GM23338 (cell line): ENCODE measurements around the gene GORAB. TPM values are rescaled to one million over a fixed set of nuclear protein-coding genes. Genes with fewer than 3 reads are reported as not detected.

Experiments used
- ATAC-seq: fragments of 200-7000 bp; cut with Tn5 transposase; 3 replicates; pipeline ENCODE4 v1.9.1; 2020
- DNase-seq: peaks from one replicate; pipeline ENCODE4 v3.0.0-alpha.2; 2015; ENCODE audit warnings: low spot score
- H2AFZ ChIP-seq: fragments of 200-600 bp; sonication (generic); 2 replicates; pipeline ENCODE4 v1.8.0; 2016; ENCODE audit warnings: antibody characterized with exemption, mild to moderate bottlenecking, moderate library complexity
- H3F3A ChIP-seq: fragments of 200-600 bp; sonication (generic); replicated peaks from 2 replicates; pipeline ENCODE4 v1.8.0; 2017; ENCODE audit warnings: antibody characterized with exemption, mixed run types, low read depth
- H3K27ac ChIP-seq: fragments of 200-600 bp; sonication (generic); 2 replicates; pipeline ENCODE4 v1.6.1; 2016; ENCODE audit warnings: low read depth
- H3K27me3 ChIP-seq: fragments of 200-600 bp; sonication (generic); 2 replicates; pipeline ENCODE4 v1.8.0; 2016; ENCODE audit warnings: mild to moderate bottlenecking, mixed run types, moderate library complexity; ENCODE audit not compliant: insufficient read depth
- H3K36me3 ChIP-seq: fragments of 200-600 bp; sonication (generic); 2 replicates; pipeline ENCODE4 v1.8.0; 2016; ENCODE audit warnings: mild to moderate bottlenecking; ENCODE audit not compliant: insufficient read depth
- H3K4me1 ChIP-seq: fragments of 200-600 bp; sonication (generic); 2 replicates; pipeline ENCODE4 v1.8.0; 2016; ENCODE audit warnings: mild to moderate bottlenecking, moderate library complexity; ENCODE audit not compliant: insufficient read depth
- H3K4me2 ChIP-seq: fragments of 200-600 bp; sonication (generic); 2 replicates; pipeline ENCODE4 v1.7.1; 2017; ENCODE audit warnings: mixed run types
- H3K4me3 ChIP-seq: fragments of 200-600 bp; sonication (generic); 2 replicates; pipeline ENCODE4 v1.6.1; 2016; ENCODE audit warnings: mixed run types
- H3K79me2 ChIP-seq: fragments of 200-600 bp; sonication (generic); replicated peaks from 2 replicates; pipeline ENCODE4 v1.8.0; 2017; ENCODE audit warnings: mild to moderate bottlenecking; ENCODE audit not compliant: insufficient read depth
- H3K9me2 ChIP-seq: fragments of 200-600 bp; sonication (generic); 2 replicates; pipeline ENCODE4 v1.8.0; 2017; ENCODE audit not compliant: insufficient read depth
- H4K20me1 ChIP-seq: fragments of 200-600 bp; sonication (generic); replicated peaks from 2 replicates; pipeline ENCODE4 v1.8.0; 2017; ENCODE audit warnings: mild to moderate bottlenecking; ENCODE audit not compliant: insufficient read depth
- H3K27ac Mint-ChIP-seq: 2 replicates; pipeline ENCODE4 v1.8.0; 2020; ENCODE audit warnings: inconsistent platforms, mild to moderate bottlenecking, moderate library complexity, mixed read lengths
- H3K27me3 Mint-ChIP-seq: 3 replicates; pipeline ENCODE4 v1.8.0; 2022; ENCODE audit warnings: low read depth, mild to moderate bottlenecking, moderate library complexity, mixed read lengths, inconsistent platforms; ENCODE audit not compliant: insufficient read depth, poor library complexity
- H3K36me3 Mint-ChIP-seq: 3 replicates; pipeline ENCODE4 v1.8.0; 2021; ENCODE audit warnings: low read depth, mild to moderate bottlenecking, inconsistent platforms, moderate library complexity, mixed read lengths
- H3K4me1 Mint-ChIP-seq: 3 replicates; pipeline ENCODE4 v1.8.0; 2020; ENCODE audit warnings: mild to moderate bottlenecking, inconsistent platforms, mixed read lengths
- H3K4me3 Mint-ChIP-seq: 3 replicates; pipeline ENCODE4 v1.8.0; 2021; ENCODE audit warnings: moderate library complexity, mild to moderate bottlenecking, inconsistent platforms, mixed read lengths
- H3K9me3 Mint-ChIP-seq: 3 replicates; pipeline ENCODE4 v1.8.0; 2020; ENCODE audit warnings: moderate library complexity, mild to moderate bottlenecking, inconsistent platforms, mixed read lengths
- polyA plus RNA-seq: library from polyadenylated mRNA; unstranded; fragments of >200 nt; fragmentation: Nextera tagmentation; extraction: Ambion mirVana; gene quantifications from 2 replicates; pipeline ENCODE4 v1.2.1, GENCODE V29; 2016
- total RNA-seq: library from RNA; depleted of rRNA; stranded (reverse); fragments of >200 nt; shearing (Covaris generic); gene quantifications from 2 replicates; pipeline ENCODE4 v1.2.3, GENCODE V29; 2014
- TF ChIP-seq, protein P1 (sequence below), 2 experiments: fragments of 200-600 bp in 1 of 2; sonication (generic) in 1 of 2; conservative IDR thresholded peaks; 2 replicates each; pipeline versions ENCODE4 v1.5.1 to v1.6.1; 2016 to 2017; ENCODE audit warnings: antibody characterized with exemption in 2 of 2, low read depth in 2 of 2, mild to moderate bottlenecking in 2 of 2, moderate library complexity in 1 of 2
- TF ChIP-seq, protein P2 (sequence below): fragments of 250-450 bp; sonication (Bioruptor Pico); IDR thresholded peaks from 2 replicates; pipeline ENCODE4 v1.5.0; 2020; ENCODE audit warnings: mild to moderate bottlenecking, moderate library complexity

The GORAB gene
- total and polyA plus RNA-seq, 2 experiments from 2014 or later, result 10.4 to 21.1 TPM

DNA sequence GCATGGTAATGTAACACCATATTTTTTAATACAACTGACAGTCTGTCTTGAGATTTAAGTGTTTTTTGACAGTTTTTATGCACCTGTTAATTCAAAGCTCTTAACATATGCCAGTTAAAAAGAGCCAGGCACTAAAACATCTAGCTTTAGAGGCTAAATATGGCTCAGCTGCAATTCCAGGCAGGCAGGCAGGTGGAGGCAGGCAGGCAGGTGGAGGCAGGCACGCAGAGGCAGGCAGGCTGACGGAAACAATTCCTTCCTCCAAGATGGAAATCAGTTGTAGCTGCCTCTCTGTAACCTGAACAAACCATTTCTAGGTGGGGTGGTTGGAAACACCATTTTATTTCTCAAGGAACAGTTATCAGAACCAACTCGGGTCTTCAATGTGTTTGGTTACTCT lies 51.2 kb downstream of the GORAB start:
- peaks cover 22% of the 10 kb centered on the region for H3K4me1 ChIP-seq
- no peak for DNase-seq
- Mint-ChIP-seq H3K9me3 (no peaks in the 10 kb centered on the region), H3K4me3 (no peak overlapping the region), H3K27ac (no peak overlapping the region), H3K4me1 (peaks cover 44% of the 10 kb centered on the region), H3K27me3 (peaks cover 11% of the 10 kb centered on the region), H3K36me3 (no peaks in the 10 kb centered on the region)
- H3K36me3 ChIP-seq, result no peaks in the 10 kb centered on the region
- H3K4me2 ChIP-seq, result no peak overlapping the region
- TF ChIP-seq, protein P1, sequence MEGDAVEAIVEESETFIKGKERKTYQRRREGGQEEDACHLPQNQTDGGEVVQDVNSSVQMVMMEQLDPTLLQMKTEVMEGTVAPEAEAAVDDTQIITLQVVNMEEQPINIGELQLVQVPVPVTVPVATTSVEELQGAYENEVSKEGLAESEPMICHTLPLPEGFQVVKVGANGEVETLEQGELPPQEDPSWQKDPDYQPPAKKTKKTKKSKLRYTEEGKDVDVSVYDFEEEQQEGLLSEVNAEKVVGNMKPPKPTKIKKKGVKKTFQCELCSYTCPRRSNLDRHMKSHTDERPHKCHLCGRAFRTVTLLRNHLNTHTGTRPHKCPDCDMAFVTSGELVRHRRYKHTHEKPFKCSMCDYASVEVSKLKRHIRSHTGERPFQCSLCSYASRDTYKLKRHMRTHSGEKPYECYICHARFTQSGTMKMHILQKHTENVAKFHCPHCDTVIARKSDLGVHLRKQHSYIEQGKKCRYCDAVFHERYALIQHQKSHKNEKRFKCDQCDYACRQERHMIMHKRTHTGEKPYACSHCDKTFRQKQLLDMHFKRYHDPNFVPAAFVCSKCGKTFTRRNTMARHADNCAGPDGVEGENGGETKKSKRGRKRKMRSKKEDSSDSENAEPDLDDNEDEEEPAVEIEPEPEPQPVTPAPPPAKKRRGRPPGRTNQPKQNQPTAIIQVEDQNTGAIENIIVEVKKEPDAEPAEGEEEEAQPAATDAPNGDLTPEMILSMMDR (conservative IDR thresholded peaks at IDR 0.05; ENCODE audit: low read depth in 2 of 2), result 0 out of 4 replicates have a peak, but pooled peaks of 1 of the 2 experiments have one; percentile 3
- TF ChIP-seq, protein P2, sequence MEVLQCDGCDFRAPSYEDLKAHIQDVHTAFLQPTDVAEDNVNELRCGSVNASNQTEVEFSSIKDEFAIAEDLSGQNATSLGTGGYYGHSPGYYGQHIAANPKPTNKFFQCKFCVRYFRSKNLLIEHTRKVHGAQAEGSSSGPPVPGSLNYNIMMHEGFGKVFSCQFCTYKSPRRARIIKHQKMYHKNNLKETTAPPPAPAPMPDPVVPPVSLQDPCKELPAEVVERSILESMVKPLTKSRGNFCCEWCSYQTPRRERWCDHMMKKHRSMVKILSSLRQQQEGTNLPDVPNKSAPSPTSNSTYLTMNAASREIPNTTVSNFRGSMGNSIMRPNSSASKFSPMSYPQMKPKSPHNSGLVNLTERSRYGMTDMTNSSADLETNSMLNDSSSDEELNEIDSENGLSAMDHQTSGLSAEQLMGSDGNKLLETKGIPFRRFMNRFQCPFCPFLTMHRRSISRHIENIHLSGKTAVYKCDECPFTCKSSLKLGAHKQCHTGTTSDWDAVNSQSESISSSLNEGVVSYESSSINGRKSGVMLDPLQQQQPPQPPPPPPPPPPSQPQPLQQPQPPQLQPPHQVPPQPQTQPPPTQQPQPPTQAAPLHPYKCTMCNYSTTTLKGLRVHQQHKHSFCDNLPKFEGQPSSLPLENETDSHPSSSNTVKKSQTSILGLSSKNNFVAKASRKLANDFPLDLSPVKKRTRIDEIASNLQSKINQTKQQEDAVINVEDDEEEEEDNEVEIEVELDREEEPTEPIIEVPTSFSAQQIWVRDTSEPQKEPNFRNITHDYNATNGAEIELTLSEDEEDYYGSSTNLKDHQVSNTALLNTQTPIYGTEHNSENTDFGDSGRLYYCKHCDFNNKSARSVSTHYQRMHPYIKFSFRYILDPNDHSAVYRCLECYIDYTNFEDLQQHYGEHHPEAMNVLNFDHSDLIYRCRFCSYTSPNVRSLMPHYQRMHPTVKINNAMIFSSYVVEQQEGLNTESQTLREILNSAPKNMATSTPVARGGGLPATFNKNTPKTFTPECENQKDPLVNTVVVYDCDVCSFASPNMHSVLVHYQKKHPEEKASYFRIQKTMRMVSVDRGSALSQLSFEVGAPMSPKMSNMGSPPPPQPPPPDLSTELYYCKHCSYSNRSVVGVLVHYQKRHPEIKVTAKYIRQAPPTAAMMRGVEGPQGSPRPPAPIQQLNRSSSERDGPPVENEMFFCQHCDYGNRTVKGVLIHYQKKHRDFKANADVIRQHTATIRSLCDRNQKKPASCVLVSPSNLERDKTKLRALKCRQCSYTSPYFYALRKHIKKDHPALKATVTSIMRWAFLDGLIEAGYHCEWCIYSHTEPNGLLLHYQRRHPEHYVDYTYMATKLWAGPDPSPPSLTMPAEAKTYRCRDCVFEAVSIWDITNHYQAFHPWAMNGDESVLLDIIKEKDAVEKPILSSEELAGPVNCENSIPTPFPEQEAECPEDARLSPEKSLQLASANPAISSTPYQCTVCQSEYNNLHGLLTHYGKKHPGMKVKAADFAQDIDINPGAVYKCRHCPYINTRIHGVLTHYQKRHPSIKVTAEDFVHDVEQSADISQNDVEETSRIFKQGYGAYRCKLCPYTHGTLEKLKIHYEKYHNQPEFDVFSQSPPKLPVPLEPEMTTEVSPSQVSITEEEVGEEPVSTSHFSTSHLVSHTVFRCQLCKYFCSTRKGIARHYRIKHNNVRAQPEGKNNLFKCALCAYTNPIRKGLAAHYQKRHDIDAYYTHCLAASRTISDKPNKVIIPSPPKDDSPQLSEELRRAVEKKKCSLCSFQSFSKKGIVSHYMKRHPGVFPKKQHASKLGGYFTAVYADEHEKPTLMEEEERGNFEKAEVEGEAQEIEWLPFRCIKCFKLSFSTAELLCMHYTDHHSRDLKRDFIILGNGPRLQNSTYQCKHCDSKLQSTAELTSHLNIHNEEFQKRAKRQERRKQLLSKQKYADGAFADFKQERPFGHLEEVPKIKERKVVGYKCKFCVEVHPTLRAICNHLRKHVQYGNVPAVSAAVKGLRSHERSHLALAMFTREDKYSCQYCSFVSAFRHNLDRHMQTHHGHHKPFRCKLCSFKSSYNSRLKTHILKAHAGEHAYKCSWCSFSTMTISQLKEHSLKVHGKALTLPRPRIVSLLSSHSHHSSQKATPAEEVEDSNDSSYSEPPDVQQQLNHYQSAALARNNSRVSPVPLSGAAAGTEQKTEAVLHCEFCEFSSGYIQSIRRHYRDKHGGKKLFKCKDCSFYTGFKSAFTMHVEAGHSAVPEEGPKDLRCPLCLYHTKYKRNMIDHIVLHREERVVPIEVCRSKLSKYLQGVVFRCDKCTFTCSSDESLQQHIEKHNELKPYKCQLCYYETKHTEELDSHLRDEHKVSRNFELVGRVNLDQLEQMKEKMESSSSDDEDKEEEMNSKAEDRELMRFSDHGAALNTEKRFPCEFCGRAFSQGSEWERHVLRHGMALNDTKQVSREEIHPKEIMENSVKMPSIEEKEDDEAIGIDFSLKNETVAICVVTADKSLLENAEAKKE, result no peak
- H4K20me1 ChIP-seq, result no peaks in the 10 kb centered on the region
- ATAC-seq, result peak; percentile 24; the same call in 1 of the 3 replicates
- H3K4me3 ChIP-seq, result no peak overlapping the region
- H3F3A ChIP-seq, result no peaks in the 10 kb centered on the region; the same call in 1 of the 2 replicates
- no peak overlapping the region for H3K27ac ChIP-seq
- H3K79me2 ChIP-seq, result no peaks in the 10 kb centered on the region
- H3K9me2 ChIP-seq, result no peaks in the 10 kb centered on the region
- H2AFZ ChIP-seq, result no peak overlapping the region
- peaks cover 47% of the 10 kb centered on the region for H3K27me3 ChIP-seq
